HEK293 (cell line): ENCODE measurements around the gene SP6.

Experiments used
- CTCF ChIA-PET: fragments of 350-600 bp; formaldehyde crosslinking; extraction: SDS; loops from one replicate; lab custom pipeline; 2021; ENCODE audit warnings: antibody characterized with exemption; lab: Yijun Ruan, JAX
- POLR2A ChIA-PET: fragments of 300-600 bp; formaldehyde crosslinking; extraction: SDS; loops from one replicate; lab custom pipeline; 2020; ENCODE audit warnings: antibody characterized with exemption, inconsistent platforms; lab: Yijun Ruan, JAX
- H3K27ac ChIP-seq: fragments of 200-500 bp; sonication (Bioruptor generic); 2 replicates; pipeline ENCODE4 v1.5.1; 2014; ENCODE audit warnings: low read depth, low read length, control low read depth, inconsistent platforms; ENCODE audit errors: extremely low read depth
- H3K36me3 ChIP-seq, 2 experiments: fragments of 200-500 bp in 1 of 2; sonication (Bioruptor generic) in 1 of 2; 1 replicate in 1 of 2; 2 replicates in 1 of 2; pipeline ENCODE4 v1.5.1; 2014 to 2017; ENCODE audit warnings: inconsistent platforms in 2 of 2, low read length in 2 of 2; ENCODE audit not compliant: control insufficient read depth in 2 of 2, insufficient read depth in 1 of 2
- H3K4me1 ChIP-seq: fragments of 200-500 bp; sonication (Bioruptor generic); 2 replicates; pipeline ENCODE4 v1.5.1; 2014; ENCODE audit warnings: mild to moderate bottlenecking, low read length, inconsistent platforms; ENCODE audit not compliant: control insufficient read depth, insufficient read depth
- H3K4me3 ChIP-seq: 2 replicates; pipeline ENCODE4 v1.5.1; 2011; ENCODE audit warnings: low read depth, mild to moderate bottlenecking, control low read depth, low read length, moderate library complexity
- H3K9me3 ChIP-seq: fragments of 200-500 bp; sonication (Bioruptor generic); 2 replicates; pipeline ENCODE4 v1.5.1; 2014; ENCODE audit warnings: low read depth, low read length, inconsistent platforms; ENCODE audit not compliant: control insufficient read depth, insufficient read depth
- GLIS1 ChIP-seq: fragments of 450-650 bp; formaldehyde crosslinking; IDR thresholded peaks from 2 replicates; pipeline ENCODE4 v1.5.1; 2016; ENCODE audit warnings: missing biosample characterization, missing genetic modification characterization
- INSM2 ChIP-seq: fragments of 450-650 bp; formaldehyde crosslinking; IDR thresholded peaks from 2 replicates; pipeline ENCODE4 v1.5.1; 2016; ENCODE audit warnings: missing biosample characterization, missing genetic modification characterization
- KLF1 ChIP-seq: fragments of 450-650 bp; formaldehyde crosslinking; IDR thresholded peaks from 2 replicates; pipeline ENCODE4 v1.5.1; 2016; ENCODE audit warnings: missing biosample characterization, missing genetic modification characterization
- PRDM10 ChIP-seq: fragments of 450-650 bp; formaldehyde crosslinking; IDR thresholded peaks from 2 replicates; pipeline ENCODE4 v1.5.1; 2016; ENCODE audit warnings: missing biosample characterization, missing genetic modification characterization
- RBAK ChIP-seq: fragments of 450-650 bp; formaldehyde crosslinking; IDR thresholded peaks from 2 replicates; pipeline ENCODE4 v1.5.1; 2016; ENCODE audit warnings: missing biosample characterization, missing genetic modification characterization
- ZFHX2 ChIP-seq: fragments of 450-650 bp; formaldehyde crosslinking; conservative IDR thresholded peaks from 2 replicates; pipeline ENCODE4 v1.5.1; 2016; ENCODE audit warnings: missing biosample characterization, missing genetic modification characterization
- ZNF175 ChIP-seq: fragments of 450-650 bp; formaldehyde crosslinking; IDR thresholded peaks from 2 replicates; pipeline ENCODE4 v1.5.1; 2016; ENCODE audit warnings: missing biosample characterization, missing genetic modification characterization
- ZNF184 ChIP-seq: fragments of 450-650 bp; IDR thresholded peaks from 2 replicates; pipeline ENCODE4 v1.5.1; 2018; ENCODE audit warnings: missing biosample characterization, mild to moderate bottlenecking, missing genetic modification characterization
- ZNF280D ChIP-seq: fragments of 450-650 bp; formaldehyde crosslinking; IDR thresholded peaks from 2 replicates; pipeline ENCODE4 v1.5.1; 2016; ENCODE audit warnings: missing biosample characterization, missing genetic modification characterization
- ZNF335 ChIP-seq: fragments of 450-650 bp; formaldehyde crosslinking; conservative IDR thresholded peaks from 2 replicates; pipeline ENCODE4 v1.5.1; 2016; ENCODE audit warnings: missing biosample characterization, missing genetic modification characterization
- ZNF404 ChIP-seq: fragments of 450-650 bp; formaldehyde crosslinking; IDR thresholded peaks from 2 replicates; pipeline ENCODE4 v1.5.1; 2017; ENCODE audit warnings: missing biosample characterization, missing genetic modification characterization
- ZNF521 ChIP-seq: fragments of 450-650 bp; formaldehyde crosslinking; IDR thresholded peaks from 2 replicates; pipeline ENCODE4 v1.5.1; 2017; ENCODE audit warnings: missing biosample characterization, mild to moderate bottlenecking, missing genetic modification characterization
- ZNF624 ChIP-seq: fragments of 450-650 bp; formaldehyde crosslinking; IDR thresholded peaks from 2 replicates; pipeline ENCODE4 v1.5.1; 2017; ENCODE audit warnings: missing biosample characterization, missing genetic modification characterization
- ZNF645 ChIP-seq: fragments of 450-650 bp; formaldehyde crosslinking; IDR thresholded peaks from 2 replicates; pipeline ENCODE4; 2016; ENCODE audit warnings: missing biosample characterization, missing genetic modification characterization
- ZNF654 ChIP-seq: fragments of 450-650 bp; formaldehyde crosslinking; IDR thresholded peaks from 2 replicates; pipeline ENCODE4 v1.5.1; 2016; ENCODE audit warnings: low read depth, missing biosample characterization, missing genetic modification characterization
- ZSCAN16 ChIP-seq: fragments of 450-650 bp; formaldehyde crosslinking; IDR thresholded peaks from 2 replicates; pipeline ENCODE4 v1.5.1; 2016; ENCODE audit warnings: missing biosample characterization, missing genetic modification characterization
- ZSCAN18 ChIP-seq: fragments of 450-650 bp; formaldehyde crosslinking; IDR thresholded peaks from 2 replicates; pipeline ENCODE4 v1.5.1; 2016; ENCODE audit warnings: missing biosample characterization, missing genetic modification characterization

SP6 gene

GRCh38 chr17:47853616-47854015 lies 2.7 kb upstream of the SP6 start (continued):
- TF ChIP-seq GLIS1 (no peak), ZNF645 (tag by site-specific recombination) (no peak), ZNF184 (no peak), ZNF624 (no peak), ZNF521 (tag by site-specific recombination) (no peak), RBAK (tag by site-specific recombination) (no peak), ZNF175 (no peak), INSM2 (no peak), KLF1 (tag by site-specific recombination) (no peak)
- TF ChIP-seq, all 188 proteins: peak for 0

GRCh38 chr17:47852113-47852949 lies 1.4 kb upstream of the SP6 start:
- no peak for TF ChIP-seq ZSCAN18 (tag by site-specific recombination)
- Histone ChIP-seq H3K27ac (no peak overlapping the region), H3K36me3 (peaks cover 0 to 3% of the 10 kb centered on the region in 2 experiments; a peak in 1 of 3 replicates), H3K4me3 (no peak overlapping the region), H3K4me1 (peaks cover 4% of the 10 kb centered on the region; the same call in 1 of the 2 replicates), H3K9me3 (no peaks in the 10 kb centered on the region)
- CTCF ChIA-PET: interaction anchor here (0.6 to 19.4 kb wide), 4 partner anchors 9 to 232 kb away, joined by 3 to 837 read pairs (median 47); partner anchors contain the start of genes SCRN2 and SP2
- POLR2A ChIA-PET: interaction anchor here (2.3 kb wide), 1 partner anchor 43 kb away, joined by 15 read pairs; the partner anchor contains the start of gene SP2

- TF ChIP-seq ZNF335 (tag by site-specific recombination) (peak; percentile 64), ZFHX2 (peak; percentile 53), ZSCAN16 (tag by site-specific recombination) (no peak)
- no peaks in the 10 kb centered on the region for H3K9me3 ChIP-seq
- H3K4me3 ChIP-seq: no peak overlapping the region
- H3K27ac ChIP-seq: no peak overlapping the region
- peaks cover 0 to 4% of the 10 kb centered on the region in 2 experiments; a peak in 1 of 3 replicates for H3K36me3 ChIP-seq
- peaks cover 4% of the 10 kb centered on the region; the same call in 1 of the 2 replicates for H3K4me1 ChIP-seq
- ChIA-PET POLR2A (interaction anchor here (1.3 to 2.3 kb wide), 2 partner anchors 34 to 44 kb away, joined by 4 to 15 read pairs; partner anchors contain the start of gene SP2), CTCF (interaction anchor here (0.6 to 19.4 kb wide), 5 partner anchors 9 to 1675 kb away, joined by 3 to 837 read pairs (median 3); partner anchors contain the start of genes SCRN2 and SP2)
These were observed 775 bp upstream of the SP6 start for GRCh38 chr17:47851764-47852112.

- Histone ChIP-seq H3K9me3 (no peaks in the 10 kb centered on the region), H3K4me1 (peaks cover 4% of the 10 kb centered on the region; the same call in 1 of the 2 replicates), H3K36me3 (peaks cover 0 to 4% of the 10 kb centered on the region in 2 experiments; a peak in 1 of 3 replicates), H3K27ac (no peak overlapping the region; the same call in 1 of the 2 replicates), H3K4me3 (peak overlapping the region; percentile 46)
- POLR2A ChIA-PET: interaction anchor here (1.0 to 3.0 kb wide), 8 partner anchors 9 to 642 kb away, joined by 3 to 15 read pairs (median 4); partner anchors contain the start of genes LRRC46, MRPL10, SCRN2 and SP2
- CTCF ChIA-PET: interaction anchor here (0.6 to 19.4 kb wide), 9 partner anchors 7 to 196 kb away, joined by 3 to 837 read pairs (median 3); partner anchors contain the start of genes SCRN2 and SP2
- TF ChIP-seq ZNF404 (no peak), ZNF654 (tag by site-specific recombination) (no peak), PRDM10 (no peak), ZNF280D (tag by site-specific recombination) (no peak)
These were observed 631 bp downstream of the SP6 start for GRCh38 chr17:47850373-47850691.
